OCI-LY3 (cell line): Measurements from ENCODE around the gene PCBP1.
A peak's percentile ranks its signal among the peaks of the same experiment; 100 is the strongest.
"Not testable (repeated sequence)": the region's sequence is repeated elsewhere in the genome, so short reads cannot be mapped to it uniquely, and the experiment has no call there.

Source experiments
- H2AFZ ChIP-seq: fragments of 200-600, 300-600 bp; shearing (Covaris generic); 2 replicates; pipeline ENCODE4 v1.6.0; 2014; ENCODE audit warnings: antibody characterized with exemption, low read depth, low read length
- H3K27ac ChIP-seq: fragments of 200-600, 300-600 bp; sonication (generic); 2 replicates; pipeline ENCODE4 v1.5.1; 2014; ENCODE audit warnings: mild to moderate bottlenecking, low read length, moderate library complexity, mixed read lengths
- H3K27me3 ChIP-seq: fragments of 200-600, 300-600 bp; sonication (generic); 2 replicates; pipeline ENCODE4 v1.6.1; 2014; ENCODE audit warnings: low read depth, low read length, mixed read lengths
- H3K36me3 ChIP-seq: fragments of 200-600, 300-600 bp; sonication (generic); replicated peaks from 2 replicates; pipeline ENCODE3; 2014; ENCODE audit warnings: low read depth, low read length, mixed read lengths
- H3K4me1 ChIP-seq: fragments of 300-600, 200-600 bp; sonication (generic); 2 replicates; pipeline ENCODE4 v1.6.1; 2014; ENCODE audit warnings: low read length, mixed read lengths
- H3K4me2 ChIP-seq: fragments of 200-600, 300-600 bp; sonication (generic); 2 replicates; pipeline ENCODE4 v1.6.1; 2014; ENCODE audit warnings: low read length, mixed read lengths
- H3K4me3 ChIP-seq: fragments of 300-600, 200-600 bp; sonication (generic); 2 replicates; pipeline ENCODE4 v1.5.1; 2014; ENCODE audit warnings: antibody characterized with exemption, mild to moderate bottlenecking, low read length, moderate library complexity
- H3K79me2 ChIP-seq: fragments of 300-600, 200-600 bp; shearing (Covaris generic); 2 replicates; pipeline ENCODE4 v1.6.1; 2014; ENCODE audit warnings: mild to moderate bottlenecking, low read length, mixed read lengths
- H3K9ac ChIP-seq: fragments of 300-600, 200-600 bp; shearing (Covaris generic); 2 replicates; pipeline ENCODE4 v1.6.0; 2014; ENCODE audit warnings: mild to moderate bottlenecking, low read length, moderate library complexity
- H3K9me3 ChIP-seq: fragments of 200-600, 300-600 bp; shearing (Covaris generic); 2 replicates; pipeline ENCODE4 v1.6.1; 2014; ENCODE audit warnings: low read length, mixed read lengths; ENCODE audit not compliant: insufficient read depth
- H4K20me1 ChIP-seq: fragments of 200-600, 300-600 bp; sonication (generic); 2 replicates; pipeline ENCODE4 v1.6.1; 2016; ENCODE audit warnings: low read length, mixed read lengths; ENCODE audit not compliant: insufficient read depth
- EZH2phosphoT487 ChIP-seq: fragments of 200-600 bp; shearing (Covaris generic); IDR thresholded peaks from 2 replicates; pipeline ENCODE4 v1.6.1; 2018; ENCODE audit warnings: antibody characterized with exemption, mixed run types, low read depth
- TF ChIP-seq, protein P1 (sequence below): fragments of 200-600, 300-600 bp; sonication (generic); IDR thresholded peaks from 2 replicates; pipeline ENCODE4 v1.5.1; 2014; ENCODE audit warnings: antibody characterized with exemption, low read length, low read depth

Gene PCBP1

DNA sequence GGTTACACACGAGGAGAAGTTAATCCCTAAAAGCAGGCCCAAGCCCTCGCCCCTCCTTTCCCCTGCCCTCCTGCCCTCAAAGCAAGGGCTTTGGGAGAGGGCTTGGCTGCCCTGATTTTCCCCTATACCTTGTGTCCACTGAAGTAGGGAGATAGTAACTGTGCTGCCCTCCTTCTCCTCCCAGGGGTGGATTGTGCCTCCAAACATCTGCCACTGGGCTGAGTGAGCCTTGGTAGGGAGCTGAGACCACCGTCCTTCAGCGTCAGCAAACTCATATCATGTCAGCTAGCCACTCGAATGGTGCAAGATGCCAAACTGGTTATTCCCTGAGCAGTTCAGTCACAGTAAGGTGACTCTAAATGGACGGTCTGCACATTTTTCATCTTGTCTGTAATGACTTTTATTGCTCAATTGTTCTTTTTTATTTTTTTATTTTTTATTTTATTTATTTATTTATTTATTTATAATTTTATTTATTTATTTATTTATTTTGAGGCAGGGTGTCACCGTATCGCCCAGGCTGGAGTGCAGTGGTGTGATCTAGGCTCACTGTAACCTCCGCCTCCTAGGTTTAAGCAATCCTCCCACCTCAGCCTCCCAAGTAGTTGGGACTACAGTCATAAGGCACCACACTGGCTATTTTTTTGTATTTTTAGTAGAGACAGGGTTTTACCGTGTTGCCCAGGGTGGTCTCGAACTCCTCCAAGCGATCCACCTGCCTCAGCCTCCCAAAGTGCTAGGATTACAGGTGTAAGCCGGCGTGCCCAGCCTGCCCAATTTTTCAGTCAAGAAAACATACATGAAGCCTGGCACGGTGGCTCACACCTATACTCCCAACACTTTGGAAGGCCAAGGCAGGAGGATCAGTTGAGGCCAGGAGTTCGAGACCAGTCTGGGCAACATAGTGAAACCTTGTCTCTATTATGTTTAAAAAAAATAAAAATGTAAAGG is 8.7 kb downstream of the PCBP1 start:
- Histone ChIP-seq H4K20me1 (no peaks in the 10 kb centered on the region), H3K79me2 (no peaks in the 10 kb centered on the region), H3K4me3 (peak overlapping the region; percentile 5; the same call in 1 of the 2 replicates), H2AFZ (no peak overlapping the region; the same call in 1 of the 2 replicates), H3K9me3 (no peaks in the 10 kb centered on the region), H3K4me2 (peak overlapping the region; percentile 53), H3K9ac (peak overlapping the region; percentile 44), H3K27me3 (no peaks in the 10 kb centered on the region), H3K36me3 (no peaks in the 10 kb centered on the region), H3K4me1 (peaks cover 16% of the 10 kb centered on the region), H3K27ac (peak overlapping the region; percentile 72)
- no peak for TF ChIP-seq EZH2phosphoT487
- TF ChIP-seq, protein P1, sequence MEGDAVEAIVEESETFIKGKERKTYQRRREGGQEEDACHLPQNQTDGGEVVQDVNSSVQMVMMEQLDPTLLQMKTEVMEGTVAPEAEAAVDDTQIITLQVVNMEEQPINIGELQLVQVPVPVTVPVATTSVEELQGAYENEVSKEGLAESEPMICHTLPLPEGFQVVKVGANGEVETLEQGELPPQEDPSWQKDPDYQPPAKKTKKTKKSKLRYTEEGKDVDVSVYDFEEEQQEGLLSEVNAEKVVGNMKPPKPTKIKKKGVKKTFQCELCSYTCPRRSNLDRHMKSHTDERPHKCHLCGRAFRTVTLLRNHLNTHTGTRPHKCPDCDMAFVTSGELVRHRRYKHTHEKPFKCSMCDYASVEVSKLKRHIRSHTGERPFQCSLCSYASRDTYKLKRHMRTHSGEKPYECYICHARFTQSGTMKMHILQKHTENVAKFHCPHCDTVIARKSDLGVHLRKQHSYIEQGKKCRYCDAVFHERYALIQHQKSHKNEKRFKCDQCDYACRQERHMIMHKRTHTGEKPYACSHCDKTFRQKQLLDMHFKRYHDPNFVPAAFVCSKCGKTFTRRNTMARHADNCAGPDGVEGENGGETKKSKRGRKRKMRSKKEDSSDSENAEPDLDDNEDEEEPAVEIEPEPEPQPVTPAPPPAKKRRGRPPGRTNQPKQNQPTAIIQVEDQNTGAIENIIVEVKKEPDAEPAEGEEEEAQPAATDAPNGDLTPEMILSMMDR = no peak

DNA sequence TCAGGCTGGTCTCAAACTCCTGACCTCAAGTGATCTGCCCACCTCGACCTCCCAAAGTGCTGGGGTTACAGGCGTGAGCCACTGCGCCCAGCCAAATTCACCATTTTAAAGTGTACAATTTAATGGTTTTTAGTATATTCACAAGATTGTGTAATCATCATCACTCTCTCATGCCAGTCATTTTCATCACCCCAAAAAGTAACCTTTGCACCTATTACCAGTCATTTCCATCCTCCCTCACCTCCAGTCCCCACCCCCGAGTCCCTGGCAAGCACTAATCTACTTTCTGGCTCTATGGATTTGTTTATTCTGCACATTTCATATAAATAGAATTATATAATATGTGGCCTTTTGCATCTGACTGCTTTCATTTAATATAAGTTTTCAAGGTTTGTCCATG is 10.8 kb downstream of the PCBP1 start:
- TF ChIP-seq, protein P1 = no peak
- no peak for TF ChIP-seq EZH2phosphoT487
- H3K9me3 ChIP-seq = no peaks in the 10 kb centered on the region
- H2AFZ ChIP-seq = no peak overlapping the region
- H3K27ac ChIP-seq = no peak overlapping the region
- H3K9ac ChIP-seq = no peak overlapping the region
- H4K20me1 ChIP-seq = no peaks in the 10 kb centered on the region
- H3K4me3 ChIP-seq = no peak overlapping the region
- H3K4me2 ChIP-seq = no peak overlapping the region
- H3K79me2 ChIP-seq = no peaks in the 10 kb centered on the region
- H3K4me1 ChIP-seq = peaks cover 22% of the 10 kb centered on the region
- H3K27me3 ChIP-seq = no peaks in the 10 kb centered on the region
- H3K36me3 ChIP-seq = no peaks in the 10 kb centered on the region

DNA sequence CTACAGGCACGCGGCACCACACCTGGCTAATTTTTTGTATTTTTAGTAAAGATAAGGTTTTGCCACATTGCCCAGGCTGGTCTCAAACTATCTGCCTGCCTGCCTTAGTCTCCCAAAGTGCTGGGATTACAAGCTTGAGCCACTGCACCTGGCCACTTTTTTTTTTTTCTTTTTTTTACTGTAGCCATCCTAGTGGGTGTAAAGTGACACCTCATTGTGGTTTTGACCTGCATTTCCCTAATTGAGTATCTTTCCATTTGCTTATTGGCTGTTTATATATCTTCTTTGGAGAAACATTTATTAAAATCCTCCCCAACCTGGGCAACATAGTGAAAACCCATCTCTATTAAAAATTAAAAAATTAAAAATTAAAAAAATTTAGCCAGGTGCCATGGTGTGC is 12.0 kb downstream of the PCBP1 start:
- no peak overlapping the region for H3K4me2 ChIP-seq
- TF ChIP-seq, protein P1 = no peak
- TF ChIP-seq EZH2phosphoT487 = no peak
- no peak overlapping the region for H3K9ac ChIP-seq
- H3K27me3 ChIP-seq = no peaks in the 10 kb centered on the region
- H3K4me3 ChIP-seq = no peak overlapping the region
- H3K79me2 ChIP-seq = no peaks in the 10 kb centered on the region
- H3K27ac ChIP-seq = no peak overlapping the region
- H4K20me1 ChIP-seq = no peaks in the 10 kb centered on the region
- no peaks in the 10 kb centered on the region for H3K36me3 ChIP-seq
- H2AFZ ChIP-seq = no peak overlapping the region
- peaks cover 34% of the 10 kb centered on the region for H3K4me1 ChIP-seq
- H3K9me3 ChIP-seq = no peaks in the 10 kb centered on the region

DNA sequence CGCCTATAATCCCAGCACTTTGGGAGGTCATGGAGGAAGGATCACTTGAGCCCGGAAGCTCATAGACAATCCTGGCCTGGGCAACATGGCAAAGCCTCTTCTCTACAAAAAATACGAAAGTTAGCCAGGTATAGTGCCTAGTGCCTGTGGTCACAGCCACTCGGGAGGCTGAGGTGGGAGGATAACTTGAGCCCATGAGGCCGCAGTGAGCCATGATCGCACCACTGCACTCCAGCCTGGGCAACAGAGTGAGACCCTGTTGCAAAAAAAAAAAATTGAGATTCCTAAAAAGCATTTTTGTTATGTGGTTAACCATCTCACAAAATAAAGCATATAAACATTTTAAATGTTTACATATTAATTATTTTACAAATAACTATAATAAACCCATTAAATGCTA is 13.9 kb downstream of the PCBP1 start:
- H3K27ac ChIP-seq = no peak overlapping the region
- no peak overlapping the region for H3K9ac ChIP-seq
- H2AFZ ChIP-seq = no peak overlapping the region
- H3K4me2 ChIP-seq = no peak overlapping the region
- no peaks in the 10 kb centered on the region for H3K79me2 ChIP-seq
- no peaks in the 10 kb centered on the region for H4K20me1 ChIP-seq
- peaks cover 26% of the 10 kb centered on the region for H3K4me1 ChIP-seq
- no peaks in the 10 kb centered on the region for H3K36me3 ChIP-seq
- H3K9me3 ChIP-seq = no peaks in the 10 kb centered on the region
- H3K27me3 ChIP-seq = no peaks in the 10 kb centered on the region
- H3K4me3 ChIP-seq = no peak overlapping the region
- TF ChIP-seq, protein P1 = no peak
- no peak for TF ChIP-seq EZH2phosphoT487

DNA sequence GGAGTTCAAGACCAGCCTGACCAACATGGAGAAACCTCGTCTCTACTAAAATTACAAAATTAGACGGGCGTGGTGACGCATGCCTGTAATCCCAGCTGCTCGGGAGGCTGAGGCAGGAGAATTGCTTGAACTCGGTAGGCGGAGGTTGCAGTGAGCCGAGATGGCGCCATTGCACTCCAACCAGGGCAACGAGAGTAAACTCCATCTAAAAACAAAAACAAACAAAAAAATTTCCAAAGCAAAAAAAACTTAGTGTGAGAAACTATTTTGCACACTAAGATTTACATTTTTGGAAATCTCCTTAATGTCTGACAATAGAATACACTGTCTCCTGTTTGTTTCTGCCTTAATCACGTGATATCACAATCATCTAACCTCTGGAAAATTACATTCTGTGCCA is 14.4 kb downstream of the PCBP1 start:
- H3K27ac ChIP-seq, H3K27me3 ChIP-seq, H4K20me1 ChIP-seq, H3K9me3 ChIP-seq, H3K36me3 ChIP-seq, H3K79me2 ChIP-seq: not testable (repeated sequence)
- Histone ChIP-seq H3K4me2 (peak overlapping the region; percentile 68), H3K4me1 (peaks cover 26% of the 10 kb centered on the region), H2AFZ (peak overlapping the region; percentile 88; the same call in 1 of the 2 replicates), H3K9ac (0 out of 2 replicates have a peak overlapping the region, but pooled peaks have one; percentile 18), H3K4me3 (peak overlapping the region; percentile 51)

DNA sequence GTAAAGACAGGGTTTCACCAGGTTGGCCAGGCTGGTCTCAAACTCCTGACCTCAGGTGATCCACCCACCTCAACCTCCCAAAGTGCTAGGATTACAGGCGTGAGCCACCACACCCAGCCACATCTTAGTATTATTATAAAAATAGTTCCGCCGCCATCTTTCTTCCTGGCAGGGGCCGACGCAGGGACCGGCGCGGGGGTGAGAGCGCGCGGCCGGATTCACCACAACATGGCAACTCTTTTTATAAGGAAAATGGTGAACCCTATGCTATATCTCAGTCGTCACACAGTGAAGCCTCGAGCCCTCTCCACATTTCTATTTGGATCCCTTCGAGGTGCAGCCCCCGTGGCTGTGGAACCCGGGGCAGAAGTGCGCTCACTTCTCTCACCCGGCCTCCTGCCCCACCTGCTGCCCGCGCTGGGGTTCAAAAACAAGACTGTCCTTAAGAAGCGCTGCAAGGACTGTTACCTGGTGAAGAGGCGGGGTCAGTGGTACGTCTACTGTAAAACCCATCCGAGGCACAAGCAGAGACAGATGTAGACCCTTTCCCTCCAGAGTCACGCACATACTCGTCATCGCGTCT is 15.1 kb downstream of the PCBP1 start:
- peaks cover 28% of the 10 kb centered on the region for H3K4me1 ChIP-seq
- peak overlapping the region; percentile 52 for H3K9ac ChIP-seq
- H3K9me3 ChIP-seq, H3K36me3 ChIP-seq, H3K79me2 ChIP-seq, H4K20me1 ChIP-seq, H3K27me3 ChIP-seq: not testable (repeated sequence)
- H2AFZ ChIP-seq = peak overlapping the region; percentile 77
- H3K4me2 ChIP-seq = peak overlapping the region; percentile 68
- peak overlapping the region; percentile 89 for H3K27ac ChIP-seq
- peak overlapping the region; percentile 62 for H3K4me3 ChIP-seq
